ENCODE measurements around the gene SDK2. TPM values are rescaled to one million over a fixed set of nuclear protein-coding genes. Genes with fewer than 3 reads are reported as not detected.

SDK2 gene
- total RNA-seq, 2 donors from 2014 or later, result 16.5 to 26.3 TPM

GRCh38 chr17:73465953-73466230, 178.4 kb downstream of the SDK2 start:
- DNase-seq (ENCODE audit: low spot score), result no peak
- intact Hi-C loops (cut with DNase I), result no loop called here
- Histone ChIP-seq H3K4me1 (replicated peaks) (no peaks in the 10 kb centered on the region), H3K9me3 (no peaks in the 10 kb centered on the region), H3K4me3 (no peak overlapping the region), H3K27me3 (replicated peaks; ENCODE audit: insufficient read depth) (no peaks in the 10 kb centered on the region), H3K36me3 (no peaks in the 10 kb centered on the region), H3K27ac (no peak overlapping the region)
- 89% methylated on average over 2 of the region's 2 CpGs for WGBS
- TF ChIP-seq POLR2A (IDR thresholded peaks at IDR 0.05), result no peak
- no peak for TF ChIP-seq CTCF (IDR thresholded peaks at IDR 0.05)
- no peak for TF ChIP-seq POLR2AphosphoS5 (IDR thresholded peaks at IDR 0.05)

- no peak overlapping the region for H3K4me3 ChIP-seq
- H3K27ac ChIP-seq, result no peak overlapping the region
- H3K9me3 ChIP-seq, result no peaks in the 10 kb centered on the region
- H3K4me1 ChIP-seq (replicated peaks), result no peaks in the 10 kb centered on the region
- TF ChIP-seq CTCF (IDR thresholded peaks at IDR 0.05) (no peak), POLR2AphosphoS5 (IDR thresholded peaks at IDR 0.05) (no peak), POLR2A (IDR thresholded peaks at IDR 0.05) (no peak)
- intact Hi-C loops (cut with DNase I), result no loop called here
- no peaks in the 10 kb centered on the region for H3K36me3 ChIP-seq
- WGBS, result 58% methylated on average over 9 of the region's 9 CpGs
- no peak for DNase-seq (ENCODE audit: low spot score)
- H3K27me3 ChIP-seq (replicated peaks; ENCODE audit: insufficient read depth), result no peaks in the 10 kb centered on the region
Observed at GRCh38 chr17:73465130-73465952, 178.9 kb downstream of the SDK2 start.

GRCh38 chr17:73464447-73464846, 179.8 kb downstream of the SDK2 start:
- Histone ChIP-seq H3K4me3 (no peak overlapping the region), H3K36me3 (no peaks in the 10 kb centered on the region), H3K27me3 (replicated peaks; ENCODE audit: insufficient read depth) (no peaks in the 10 kb centered on the region), H3K4me1 (replicated peaks) (no peaks in the 10 kb centered on the region), H3K27ac (no peak overlapping the region), H3K9me3 (no peaks in the 10 kb centered on the region)
- no peak for DNase-seq (ENCODE audit: low spot score)
- no peak for TF ChIP-seq CTCF (IDR thresholded peaks at IDR 0.05)
- WGBS, result 97% methylated on average over 4 of the region's 4 CpGs
- intact Hi-C loops (cut with DNase I), result no loop called here

- no peak overlapping the region for H3K4me3 ChIP-seq
- no peaks in the 10 kb centered on the region for H3K27me3 ChIP-seq (replicated peaks; ENCODE audit: insufficient read depth)
- no peak for TF ChIP-seq POLR2AphosphoS5 (IDR thresholded peaks at IDR 0.05)
- TF ChIP-seq POLR2A (IDR thresholded peaks at IDR 0.05), result no peak
- TF ChIP-seq CTCF (IDR thresholded peaks at IDR 0.05), result no peak
- H3K27ac ChIP-seq, result no peak overlapping the region
- no peak for DNase-seq (ENCODE audit: low spot score)
- no peaks in the 10 kb centered on the region for H3K9me3 ChIP-seq
- intact Hi-C loops (cut with DNase I), result no loop called here
- no peaks in the 10 kb centered on the region for H3K36me3 ChIP-seq
- 75% methylated on average over 5 of the region's 5 CpGs for WGBS
- no peaks in the 10 kb centered on the region for H3K4me1 ChIP-seq (replicated peaks)
Observed at GRCh38 chr17:73463821-73464220, 180.4 kb downstream of the SDK2 start.

GRCh38 chr17:73462823-73463222, 181.4 kb downstream of the SDK2 start:
- 79% methylated on average over 8 of the region's 8 CpGs for WGBS
- H3K9me3 ChIP-seq, result no peaks in the 10 kb centered on the region
- TF ChIP-seq POLR2AphosphoS5 (IDR thresholded peaks at IDR 0.05) (no peak), CTCF (IDR thresholded peaks at IDR 0.05) (no peak), POLR2A (IDR thresholded peaks at IDR 0.05) (no peak)
- no peaks in the 10 kb centered on the region for H3K27me3 ChIP-seq (replicated peaks; ENCODE audit: insufficient read depth)
- DNase-seq (ENCODE audit: low spot score), result no peak
- no peak overlapping the region for H3K27ac ChIP-seq
- H3K36me3 ChIP-seq, result no peaks in the 10 kb centered on the region
- intact Hi-C loops (cut with DNase I), result no loop called here
- H3K4me3 ChIP-seq, result no peak overlapping the region
- H3K4me1 ChIP-seq (replicated peaks), result no peaks in the 10 kb centered on the region

Data from prostate gland (tissue), 2 donors.